Activated CD4-positive, alpha-beta T cell treated with anti-CD3 and anti-CD28 coated beads, Interleukin-2, amount 50 U/mL, for 48 hours (primary cell): ENCODE results near the gene ANAPC2.

ENCODE experiments used
- DNase-seq, 2 experiments: peaks; one replicate each; pipeline ENCODE4 v3.0.0-alpha.2; 2020

Gene ANAPC2

DNA sequence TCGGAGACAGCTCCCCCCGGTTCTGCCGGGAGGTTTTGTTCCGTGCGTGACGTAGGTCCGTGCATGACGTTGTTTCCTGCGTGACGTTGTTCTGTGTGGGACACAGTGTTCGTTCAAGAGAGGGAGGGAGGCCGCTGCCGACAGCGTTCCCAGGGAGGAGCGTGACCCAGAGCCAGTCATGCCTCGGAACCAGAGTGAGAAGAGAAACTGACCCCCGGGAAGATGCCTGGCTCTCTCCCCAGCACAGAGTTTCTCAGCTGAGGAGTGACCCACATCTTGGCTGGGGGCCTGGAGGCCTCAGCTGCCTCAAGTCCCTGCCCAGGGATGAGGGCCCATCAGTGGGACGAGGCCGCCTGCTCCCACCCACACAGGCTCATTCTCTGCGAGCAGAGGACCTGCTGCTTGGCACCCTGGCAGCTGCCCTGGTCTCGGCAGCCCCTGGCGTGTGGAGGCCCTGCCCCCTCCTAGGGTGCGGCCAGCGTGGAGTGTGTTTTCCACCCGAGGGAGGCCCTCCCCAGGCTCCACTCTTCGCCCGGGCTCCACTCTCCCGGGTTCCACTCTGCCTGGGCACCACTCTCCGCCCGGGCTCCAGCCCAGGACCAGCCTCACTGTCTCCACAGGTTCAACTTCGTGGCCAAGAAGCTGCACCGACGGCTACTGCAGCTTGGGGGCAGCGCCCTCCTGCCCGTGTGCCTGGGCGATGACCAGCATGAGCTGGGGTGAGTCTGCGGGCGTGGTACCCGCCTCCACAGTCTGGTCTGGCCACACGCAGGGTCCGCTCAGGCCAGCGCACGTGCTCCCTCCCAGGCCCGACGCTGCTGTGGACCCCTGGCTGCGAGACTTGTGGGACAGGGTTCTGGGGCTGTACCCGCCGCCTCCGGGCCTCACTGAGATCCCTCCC is 25.1 kb upstream of the ANAPC2 start:
- no peak for DNase-seq

- DNase-seq = no peak
These were observed 24.2 kb upstream of the ANAPC2 start for GRCh38 chr9:137212520-137212919.

GRCh38 chr9:137211532-137211931 is 23.2 kb upstream of the ANAPC2 start:
- DNase-seq = no peak

DNA sequence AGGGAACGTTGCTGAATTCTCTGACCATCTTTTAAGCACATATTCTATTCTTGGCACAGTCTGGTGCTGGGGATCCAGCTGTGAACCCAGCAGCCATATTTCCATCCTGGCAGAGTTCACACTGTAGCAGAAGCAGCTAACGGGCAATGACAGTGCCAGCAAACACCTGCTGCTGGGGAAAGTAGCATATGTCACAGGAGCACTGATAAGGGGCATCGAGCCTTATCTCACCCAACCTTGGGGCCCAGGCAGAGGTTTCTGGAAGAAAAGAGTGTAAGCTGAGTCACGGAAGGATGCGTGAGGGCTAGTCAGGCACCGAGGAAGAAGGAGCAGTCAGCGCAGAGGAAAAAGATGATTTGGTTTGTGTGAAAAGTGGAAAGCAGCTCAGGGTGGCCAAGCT is 18.2 kb upstream of the ANAPC2 start:
- DNase-seq = no peak

GRCh38 chr9:137205126-137206069 is 17.0 kb upstream of the ANAPC2 start, which contains the start of the genes NDOR1 and TMEM203:
Gene NDOR1 (plus strand): TSS chr9:137205700. CDS start chr9:137205778, 78 bp downstream.
Gene TMEM203 (minus strand): TSS chr9:137205648. CDS start chr9:137205414, 234 bp downstream.
- DNase-seq = peak; percentile 95 to 96

DNA sequence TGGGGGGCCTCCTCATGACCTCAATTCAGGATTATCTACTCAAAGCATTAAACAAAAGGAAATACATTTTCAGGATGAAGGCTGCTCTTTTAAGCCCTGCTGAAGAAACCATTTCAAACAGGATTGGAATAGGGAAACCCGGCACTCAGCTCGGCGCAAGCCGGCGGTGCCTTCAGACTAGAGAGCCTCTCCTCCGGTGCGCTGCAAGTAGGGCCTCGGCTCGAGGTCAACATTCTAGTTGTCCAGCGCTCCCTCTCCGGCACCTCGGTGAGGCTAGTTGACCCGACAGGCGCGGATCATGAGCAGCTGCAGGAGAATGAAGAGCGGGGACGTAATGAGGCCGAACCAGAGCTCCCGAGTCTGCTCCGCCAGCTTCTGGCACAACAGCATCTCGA is 16.4 kb upstream of the ANAPC2 start:
- DNase-seq = no peak

DNA sequence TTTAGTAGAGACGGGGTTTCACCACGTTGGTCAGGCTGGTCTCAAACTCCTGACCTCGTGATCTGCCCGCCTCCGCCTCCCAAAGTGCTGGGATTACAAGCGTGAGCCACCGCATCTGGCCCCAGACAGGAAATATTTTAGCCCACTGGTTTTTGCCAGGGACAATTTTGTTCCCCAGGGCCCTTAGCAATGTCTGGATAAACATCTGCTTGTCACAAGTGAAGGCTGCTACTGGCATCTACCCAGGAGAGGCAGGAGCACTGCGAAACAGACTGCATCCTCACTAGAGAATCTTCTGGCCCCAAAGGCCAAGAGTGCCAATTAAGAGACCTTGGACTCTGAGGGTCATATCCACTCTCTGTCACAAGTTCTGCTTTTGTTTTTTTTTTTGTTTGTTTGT is 14.6 kb upstream of the ANAPC2 start:
- DNase-seq = no peak

DNA sequence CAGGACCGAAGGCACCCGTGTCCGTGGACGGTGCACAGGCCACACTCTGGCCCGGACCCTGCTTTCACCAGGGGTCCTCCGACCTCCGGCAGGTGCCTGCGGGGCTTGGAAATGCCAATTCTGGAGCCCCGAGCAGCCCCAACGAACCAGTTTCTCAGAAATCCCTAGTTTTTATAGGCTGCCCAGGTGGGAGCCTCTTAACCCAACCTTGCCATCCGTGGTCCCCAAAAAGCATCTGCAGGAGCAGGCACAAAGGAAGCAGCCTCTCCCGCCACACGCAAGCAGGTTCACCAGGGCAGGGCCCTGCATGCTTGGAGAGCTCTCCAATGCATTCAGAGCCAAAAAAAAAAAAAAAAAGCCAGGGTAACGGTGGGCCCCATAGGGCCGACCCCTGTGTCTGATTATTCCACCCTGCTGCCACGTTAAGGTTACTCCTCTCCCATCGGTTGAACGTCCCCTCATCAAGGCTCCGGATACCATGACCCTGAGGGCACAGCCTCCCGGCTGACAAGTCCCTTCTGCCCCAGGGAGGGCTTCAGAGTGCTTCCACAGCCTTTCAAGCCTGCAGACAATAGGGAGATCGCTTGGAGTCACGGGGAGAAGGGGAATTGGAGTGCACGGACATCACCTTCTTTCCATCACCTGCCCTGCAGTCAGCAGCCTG is 13.0 kb upstream of the ANAPC2 start:
- DNase-seq = no peak

GRCh38 chr9:137200311-137201204 is 12.2 kb upstream of the ANAPC2 start, which contains the start of gene TPRN:
Gene TPRN (minus strand): TSS chr9:137200741. CDS start chr9:137200711, 30 bp downstream.
- peak; percentile 99 for DNase-seq

DNA sequence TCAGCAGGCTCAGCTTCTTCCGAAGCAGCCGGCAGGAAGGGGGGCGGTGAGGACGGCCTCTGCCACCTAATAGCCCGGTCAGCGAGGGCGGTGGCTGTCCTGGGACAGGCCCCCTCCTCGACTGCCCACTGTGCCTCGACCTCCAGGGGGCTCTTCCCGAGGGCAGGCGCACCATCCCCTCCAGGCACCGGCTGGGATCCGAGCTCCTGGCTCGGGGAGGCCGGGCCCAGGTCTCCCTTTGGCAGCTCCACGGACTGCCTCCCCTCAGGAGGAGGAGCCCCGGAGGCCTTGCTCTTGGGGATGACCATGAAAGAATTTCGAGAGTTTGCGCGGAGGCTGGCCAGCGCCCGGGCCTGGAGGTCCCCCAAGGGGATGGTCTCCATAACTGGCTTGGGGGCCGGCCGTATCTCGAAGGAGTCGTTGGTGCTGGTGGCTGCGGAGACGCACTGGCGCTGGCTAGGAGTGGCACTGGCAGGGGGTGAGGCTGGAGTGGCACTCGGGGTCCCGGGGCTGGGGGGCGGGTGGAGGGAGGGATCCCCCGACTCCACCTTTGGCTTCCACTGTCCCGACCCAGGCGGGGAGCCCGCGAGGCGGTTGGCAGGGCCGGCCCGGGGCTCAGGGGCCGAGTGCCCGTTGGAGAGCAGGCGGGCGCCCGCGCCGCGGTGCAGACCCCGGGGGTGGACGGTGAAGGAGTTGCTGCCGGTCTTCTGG is 11.2 kb upstream of the ANAPC2 start:
- no peak for DNase-seq

DNA sequence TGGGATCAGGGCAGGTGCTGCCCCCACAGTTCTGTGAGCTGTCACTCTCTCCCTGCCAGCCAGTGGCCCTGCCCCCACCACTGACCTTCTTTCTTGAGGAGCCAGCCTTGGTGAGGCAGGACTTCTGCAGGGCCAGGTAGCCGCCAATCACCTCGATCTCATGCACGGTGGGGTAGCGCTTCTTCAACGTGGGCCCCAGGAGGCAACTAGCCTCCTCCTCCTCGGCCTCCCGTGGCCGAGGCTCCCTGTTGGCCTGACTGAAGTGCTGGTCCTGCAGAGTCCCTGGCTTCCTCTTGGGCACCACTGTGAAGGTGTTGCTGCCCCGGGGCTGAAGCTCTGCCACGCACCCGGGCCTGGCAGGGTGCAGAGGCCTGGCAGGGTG is 10.5 kb upstream of the ANAPC2 start:
- DNase-seq = no peak

DNA sequence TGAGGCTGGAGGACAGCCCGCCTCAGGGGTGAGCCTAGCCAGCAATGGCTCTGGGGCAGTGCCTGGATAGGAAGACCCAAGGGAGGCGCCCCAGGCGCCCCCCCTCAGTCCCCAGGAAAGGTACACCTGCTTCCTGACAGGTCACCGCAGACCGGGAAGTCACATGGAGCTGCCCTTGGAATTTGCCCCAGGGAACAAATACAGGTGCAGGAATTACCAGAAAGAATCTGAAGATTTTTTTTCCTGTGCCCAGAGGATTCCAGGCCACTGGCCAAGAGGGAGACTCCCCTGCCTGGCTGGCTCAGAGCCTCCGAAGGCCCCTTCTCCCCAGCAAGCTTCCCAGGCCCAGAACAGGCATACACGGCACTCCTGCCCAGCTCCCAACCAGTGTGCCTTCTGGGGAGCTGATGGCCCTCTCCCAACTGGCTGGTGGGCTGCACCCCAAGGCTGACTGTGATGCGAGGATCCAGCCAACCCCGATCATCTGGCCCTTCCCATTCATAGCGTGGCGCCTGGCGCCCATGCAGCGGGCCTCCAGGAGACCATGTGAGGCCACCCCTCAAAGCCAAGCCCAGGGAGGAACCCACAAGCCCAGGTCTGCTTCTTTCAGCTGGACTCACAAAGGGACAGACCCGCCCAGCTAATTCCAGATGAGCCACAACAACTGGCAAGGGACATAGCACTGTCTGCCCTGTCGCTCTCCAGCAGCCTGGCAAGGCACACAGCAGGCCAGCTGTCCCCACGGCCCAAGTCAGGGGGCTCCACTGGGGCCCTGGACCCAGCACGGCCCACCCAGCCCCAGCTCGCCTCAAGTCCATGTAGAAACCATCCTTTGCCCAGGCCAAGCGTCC is 9.9 kb upstream of the ANAPC2 start:
- DNase-seq = no peak

GRCh38 chr9:137195525-137196220 is 7.3 kb upstream of the ANAPC2 start:
- DNase-seq = no peak

DNA sequence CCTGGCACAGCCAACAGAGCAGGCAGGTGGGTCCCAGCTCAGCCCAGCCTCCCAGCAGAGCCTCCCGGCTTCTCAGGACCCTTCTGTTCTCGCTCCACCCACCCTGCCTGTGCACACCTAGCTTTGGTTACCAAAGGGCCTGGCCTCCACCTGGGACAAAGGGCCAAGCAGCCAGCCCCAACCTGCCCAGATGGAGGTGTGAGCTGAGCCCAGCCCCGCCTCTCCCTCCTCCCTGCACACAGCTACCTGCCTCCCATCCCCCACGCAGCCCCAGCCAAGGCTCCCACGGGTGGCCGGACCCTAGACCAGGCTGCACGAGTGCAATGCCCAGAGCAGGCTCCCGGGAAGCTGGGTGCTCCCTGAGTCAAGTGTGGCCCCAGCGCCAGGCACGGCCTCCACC is 6.5 kb upstream of the ANAPC2 start:
- DNase-seq = no peak

DNA sequence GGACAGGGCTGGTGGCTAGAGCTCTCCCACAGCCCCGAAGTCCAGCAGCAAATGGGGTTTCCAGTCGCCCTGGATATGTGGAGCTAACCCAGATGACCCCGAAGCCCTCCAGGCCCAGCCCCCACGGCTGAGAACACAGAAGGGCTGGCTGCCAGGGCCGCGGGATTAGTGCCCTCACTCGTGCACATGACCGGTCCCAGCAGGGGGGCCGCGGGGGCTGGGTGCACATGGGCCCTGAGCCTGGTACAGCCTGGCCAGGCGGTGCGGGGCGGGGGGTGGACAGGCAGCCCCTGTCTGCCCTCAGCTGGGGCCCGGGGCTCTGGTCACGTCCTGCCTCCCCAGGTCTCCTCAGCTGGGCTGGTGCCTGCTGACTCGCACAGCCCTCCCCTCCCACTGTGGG is 6.0 kb upstream of the ANAPC2 start:
- DNase-seq = no peak

- no peak for DNase-seq
These were observed 5.4 kb upstream of the ANAPC2 start for GRCh38 chr9:137193771-137194170.

DNA sequence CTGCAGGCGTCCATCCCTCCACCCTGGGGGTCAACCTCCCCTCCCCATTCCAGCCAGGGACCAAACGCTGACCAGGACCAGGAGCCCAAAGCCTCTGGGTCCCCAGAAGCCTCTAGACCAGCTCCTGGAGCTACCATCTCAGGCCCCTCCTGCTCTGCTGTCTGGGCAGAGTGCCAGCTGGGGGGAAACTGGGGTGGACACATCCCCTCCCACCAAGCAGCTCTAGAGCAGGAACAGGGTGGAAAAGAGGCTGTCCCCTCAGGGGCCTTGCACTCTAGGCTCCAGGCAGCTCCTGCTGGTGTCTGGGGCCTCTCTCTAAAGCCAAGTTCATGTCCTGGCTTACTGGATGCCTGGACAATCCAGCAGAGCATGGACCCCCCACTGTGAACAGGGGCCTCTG is 4.5 kb upstream of the ANAPC2 start:
- no peak for DNase-seq

DNA sequence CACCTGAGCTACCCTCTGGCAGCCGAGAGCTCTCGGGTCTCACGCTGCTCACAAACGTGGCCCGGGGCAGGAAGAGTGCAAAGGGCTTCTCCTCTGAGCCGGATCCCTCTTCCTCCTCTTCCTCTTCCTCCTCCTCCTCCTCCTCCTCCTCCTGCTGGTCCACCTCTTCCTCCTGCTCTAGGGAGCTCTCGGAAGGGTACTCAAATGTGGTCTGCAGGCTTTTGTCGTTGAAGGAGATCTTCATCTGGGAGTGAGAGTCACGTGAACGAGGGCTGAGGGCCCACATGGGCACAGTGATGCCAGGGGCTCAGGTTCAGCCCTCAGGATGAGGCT is 4.1 kb upstream of the ANAPC2 start:
- DNase-seq = no peak

GRCh38 chr9:137191691-137192447 is 3.5 kb upstream of the ANAPC2 start:
- no peak for DNase-seq
